Stimulated activated CD8-positive, alpha-beta memory T cell treated with anti-CD3 and anti-CD28 coated beads, Interleukin-2, amount 100 ng/mL, for 48 hours (primary cell): ENCODE measurements around the gene ACTL6A.

ENCODE experiments used
- DNase-seq, 2 donors: peaks; one replicate each; pipeline ENCODE4 v3.0.0-alpha.2; 2020; ENCODE audit warnings: low read depth in 2 of 2

ACTL6A gene

DNA sequence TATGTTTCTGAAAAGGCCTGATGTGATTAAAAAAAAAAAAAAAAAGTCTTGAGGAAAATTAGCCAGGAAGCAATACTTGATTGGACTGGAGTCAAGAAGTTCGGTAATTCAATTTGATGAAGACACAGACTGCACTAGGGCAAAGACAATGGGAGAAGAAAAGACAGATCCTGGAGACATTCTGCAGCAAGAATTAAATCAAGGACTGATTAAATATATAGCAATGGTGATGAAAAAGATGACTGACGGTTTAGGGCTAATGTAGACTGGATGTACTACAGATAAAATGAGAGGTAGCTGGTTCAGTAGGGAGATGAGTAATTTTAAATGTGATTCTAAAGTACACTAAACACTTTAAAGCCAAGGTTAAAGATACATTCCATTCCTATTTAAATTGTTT, 27.9 kb downstream of the ACTL6A start:
- DNase-seq, result no peak

DNA sequence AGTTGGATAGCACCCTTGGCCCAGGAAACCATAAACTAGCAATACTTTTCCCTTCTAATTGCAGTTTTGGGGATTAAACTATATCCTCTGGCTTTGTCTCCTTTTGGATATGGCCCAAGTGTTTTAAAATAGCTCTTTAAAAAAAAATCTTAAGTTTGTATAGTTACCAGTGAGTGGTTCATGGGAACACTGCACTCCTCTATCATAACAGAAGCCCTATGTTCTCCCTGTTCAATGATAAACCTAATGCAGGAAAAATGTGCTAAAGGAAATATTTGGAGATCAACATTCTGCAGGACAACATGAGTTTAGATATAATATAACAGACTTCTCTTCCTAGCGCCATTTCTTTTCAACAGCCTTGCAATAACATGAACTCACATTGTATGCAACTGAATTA, 28.6 kb downstream of the ACTL6A start:
- no peak for DNase-seq

DNA sequence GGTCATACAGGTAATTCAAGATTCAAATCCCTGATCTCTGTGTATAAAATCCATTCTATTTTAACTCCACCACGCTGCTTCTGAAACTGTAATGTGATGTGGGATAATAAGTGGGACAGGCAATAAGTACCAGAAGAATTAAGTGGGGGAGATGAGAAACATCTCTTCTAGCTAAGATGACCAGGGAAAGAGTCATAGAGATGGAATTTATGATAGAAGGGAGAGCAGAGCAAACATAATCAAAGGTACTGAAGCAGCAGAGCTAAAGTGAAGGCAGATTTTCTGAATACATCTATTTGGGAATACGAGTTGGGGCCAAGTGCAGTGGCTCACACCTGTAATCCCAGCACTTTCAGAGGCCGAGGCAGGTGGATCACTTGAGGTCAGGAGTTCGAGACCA, 36.8 kb downstream of the ACTL6A start:
- DNase-seq, result no peak

DNA sequence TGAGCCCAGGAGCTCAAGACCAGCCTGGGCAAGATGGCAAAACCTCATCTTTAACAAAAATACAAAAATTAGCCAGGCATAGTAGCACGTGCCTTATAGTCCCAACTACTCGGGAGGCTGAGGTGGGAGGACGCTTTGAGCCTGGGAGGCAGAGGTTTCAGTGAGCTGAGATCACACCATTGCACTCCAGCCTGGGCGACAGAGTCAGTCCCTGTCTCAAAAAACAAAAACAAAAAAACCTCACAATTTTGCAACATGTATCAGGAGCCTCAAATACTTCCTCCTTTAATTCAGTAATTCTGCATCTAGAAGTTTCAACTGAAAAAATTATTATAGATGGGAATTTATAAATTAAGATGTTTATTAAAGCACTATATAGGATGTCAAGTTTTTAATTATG, 40.6 kb downstream of the ACTL6A start:
- no peak for DNase-seq

DNA sequence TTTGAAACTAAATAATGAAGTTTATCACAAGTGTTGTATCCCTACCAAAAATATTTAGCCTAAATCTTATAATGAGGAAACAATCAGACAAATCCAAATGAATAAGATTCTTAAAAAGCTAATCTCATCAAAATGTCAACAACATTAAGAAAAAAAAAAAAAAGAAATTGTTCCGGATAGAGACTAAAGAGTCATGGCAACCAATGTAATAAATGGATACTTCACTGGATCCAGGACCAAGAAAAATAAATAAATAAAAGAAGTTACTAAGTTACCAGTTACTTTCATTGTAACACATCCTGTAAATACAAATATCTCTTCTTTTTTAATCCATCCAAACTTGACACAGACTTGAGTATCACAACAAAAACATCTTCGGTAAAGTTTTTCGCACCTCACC, 41.1 kb downstream of the ACTL6A start:
- DNase-seq, result no peak

DNA sequence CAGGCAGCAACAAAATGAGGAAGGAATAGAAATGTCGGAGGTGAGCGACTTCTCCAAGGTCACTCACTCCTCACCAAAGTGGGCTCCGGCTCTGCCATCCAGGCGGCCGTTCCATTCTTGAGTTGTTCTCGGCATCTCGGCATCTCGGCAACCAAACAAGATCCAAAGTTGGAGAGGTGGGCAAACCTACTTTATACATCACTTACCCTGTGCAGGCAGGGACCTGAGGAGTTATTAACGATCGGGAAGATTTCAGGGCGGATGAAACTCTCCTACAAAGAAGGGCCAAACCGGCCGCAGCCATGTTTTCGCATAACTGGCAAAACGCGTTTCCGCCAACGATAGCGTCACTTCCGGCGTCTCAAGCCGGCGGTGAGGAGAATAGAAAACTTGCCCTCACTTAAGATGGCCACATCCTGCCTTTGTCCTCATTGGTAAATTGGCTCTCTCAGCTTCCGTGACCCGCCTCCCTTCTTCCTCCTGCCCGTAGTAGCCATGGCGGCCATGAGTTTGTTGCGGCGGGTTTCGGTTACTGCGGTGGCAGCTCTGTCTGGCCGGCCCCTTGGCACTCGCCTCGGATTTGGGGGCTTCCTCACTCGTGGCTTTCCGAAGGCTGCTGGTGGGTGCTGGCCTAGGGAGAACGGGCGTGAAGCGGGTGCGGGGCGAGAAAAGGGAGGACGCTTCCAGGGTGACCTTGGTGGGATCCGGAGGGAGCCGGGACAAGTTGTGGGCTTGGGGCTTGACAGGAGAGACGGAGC, 41.8 kb downstream of the ACTL6A start, which contains the start of the genes MRPL47 and NDUFB5:
Gene MRPL47, minus strand, starts transcription at position 318 of the 758 bp plus-strand sequence. Its CDS starts 14 bp downstream, at position 304.
Gene NDUFB5, plus strand, starts transcription at position 474 of the 758 bp plus-strand sequence. Its CDS starts 22 bp downstream, at position 496.
- DNase-seq, result peak; percentile 74 to 89

DNA sequence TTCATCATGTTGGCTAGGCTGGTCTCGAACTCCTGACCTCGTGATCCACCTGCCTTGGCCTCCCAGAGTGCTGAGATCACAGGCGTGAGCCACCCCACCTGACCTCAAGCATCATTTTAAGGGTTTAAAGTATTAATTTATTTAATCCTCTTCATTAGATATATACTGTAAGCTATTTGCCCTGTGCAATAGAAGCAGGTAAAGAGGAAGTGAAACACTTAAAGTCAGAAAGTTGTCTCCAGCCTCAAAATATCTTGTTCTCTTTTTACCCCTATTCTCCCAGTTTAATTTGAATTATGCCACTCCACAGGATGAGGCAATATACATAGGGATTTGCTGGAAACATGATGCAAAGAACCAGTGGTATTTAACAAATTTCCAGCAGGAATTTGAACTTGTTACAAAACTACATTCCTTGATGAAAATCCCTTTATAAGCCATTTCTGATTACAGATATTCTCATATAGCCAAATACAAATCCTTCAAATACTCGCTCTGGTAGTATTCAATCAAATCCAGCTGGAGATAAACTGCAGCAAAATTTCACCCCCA, 43.9 kb downstream of the ACTL6A start:
- no peak for DNase-seq

DNA sequence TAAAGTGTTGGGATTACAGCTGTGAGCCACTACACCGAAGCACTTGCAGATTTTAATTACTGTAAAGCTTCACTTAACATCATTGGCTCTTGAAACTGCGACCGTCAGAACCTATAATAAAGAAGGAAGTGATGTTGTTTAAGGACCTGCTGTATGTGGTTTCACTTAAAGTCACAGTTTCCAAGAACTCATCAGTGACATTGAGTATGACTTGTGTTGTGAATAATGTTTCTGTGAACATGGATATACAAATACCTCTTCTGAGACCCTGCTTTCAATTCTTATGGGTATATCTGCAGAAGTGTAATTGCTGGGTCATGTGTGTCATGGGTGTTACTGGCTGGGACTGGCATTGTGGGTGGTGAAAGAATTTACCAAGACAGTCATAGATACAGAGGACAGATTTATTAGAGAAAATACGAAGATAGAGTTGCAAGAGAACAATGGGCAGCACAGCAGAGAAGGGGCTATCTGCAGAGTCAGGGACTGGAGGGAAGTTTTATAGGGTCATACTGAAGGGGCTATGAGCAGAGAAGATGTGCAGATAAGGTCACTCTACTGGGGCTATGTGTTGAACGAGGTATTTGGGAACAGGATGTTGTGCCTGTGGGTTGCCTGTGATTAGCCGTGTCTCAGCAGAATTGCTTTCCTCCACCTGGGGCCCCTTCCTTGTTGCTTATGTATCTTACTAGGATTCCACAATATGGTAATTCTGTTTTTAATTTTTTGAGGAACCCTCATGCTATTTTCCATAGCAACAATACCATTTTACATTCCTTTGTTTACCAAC, 46.4 kb downstream of the ACTL6A start:
- DNase-seq, result no peak

DNA sequence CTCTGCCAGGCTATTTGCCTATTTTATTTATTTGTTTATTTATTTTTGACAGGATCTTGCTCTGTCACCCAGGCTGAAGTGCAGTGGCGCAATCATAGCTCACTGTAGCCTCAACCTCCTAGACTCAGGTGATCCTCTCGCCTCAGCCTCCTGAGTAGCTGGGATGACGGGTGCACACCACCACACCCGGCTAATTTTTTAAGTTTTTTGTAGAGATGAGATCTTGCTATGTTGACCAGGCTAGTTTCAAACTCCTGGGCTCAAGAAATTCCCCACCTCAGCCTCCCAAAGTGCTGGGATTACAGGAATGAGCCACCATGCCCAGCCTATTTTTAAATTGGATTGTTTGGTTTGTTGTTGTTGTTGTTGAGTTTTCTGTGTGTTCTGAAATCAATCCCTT, 47.3 kb downstream of the ACTL6A start:
- no peak for DNase-seq

DNA sequence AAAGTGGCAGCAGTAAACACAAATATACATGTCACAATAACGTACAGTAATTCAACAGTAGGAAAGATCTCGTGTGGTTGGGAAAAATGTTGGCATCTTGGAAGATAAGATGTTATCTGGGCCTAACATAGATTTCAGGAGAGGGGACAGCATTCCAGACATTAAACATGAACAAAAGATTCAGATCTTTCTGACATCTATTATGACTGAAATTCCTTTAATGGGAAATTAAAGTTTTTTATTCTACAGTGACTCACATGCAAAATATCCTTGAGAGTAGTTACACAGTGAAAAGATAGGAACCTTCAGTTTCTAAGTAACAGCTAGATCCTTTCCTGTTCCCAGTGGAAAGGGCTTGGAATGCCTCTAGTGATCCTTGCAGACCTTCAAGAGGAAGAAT, 51.1 kb downstream of the ACTL6A start:
- DNase-seq, result no peak

DNA sequence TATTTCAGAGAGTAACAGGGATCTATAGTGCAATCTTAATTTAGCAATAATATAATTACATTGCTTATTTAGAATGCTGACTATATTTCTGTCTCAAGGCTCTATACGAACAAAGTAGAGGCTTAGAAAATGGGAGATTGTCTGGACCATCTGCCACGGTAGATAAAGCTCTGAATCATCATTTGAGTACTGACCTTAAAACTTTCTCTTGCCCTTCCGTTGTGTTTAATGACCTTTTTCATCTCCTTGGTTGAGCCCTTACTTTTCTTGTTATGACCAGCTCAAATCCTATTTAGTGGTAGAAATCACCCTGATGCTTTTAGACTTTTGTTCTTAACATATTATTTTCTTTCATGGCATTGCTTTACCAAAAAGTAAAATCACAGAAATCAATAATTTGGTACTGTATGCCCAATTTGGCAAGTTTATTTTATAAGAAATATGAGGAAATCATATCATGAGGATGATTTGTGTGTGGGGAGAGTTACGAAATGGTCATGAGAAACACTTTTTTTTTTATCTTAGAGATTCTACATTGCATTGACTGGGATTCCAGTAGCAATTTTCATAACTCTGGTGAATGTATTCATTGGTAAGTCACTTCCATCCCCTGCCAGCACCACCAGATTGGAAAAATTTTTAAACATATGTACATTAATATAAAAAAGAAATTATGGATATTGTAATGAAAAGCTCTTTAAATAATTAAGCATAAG, 52.9 kb downstream of the ACTL6A start:
- DNase-seq, result no peak

DNA sequence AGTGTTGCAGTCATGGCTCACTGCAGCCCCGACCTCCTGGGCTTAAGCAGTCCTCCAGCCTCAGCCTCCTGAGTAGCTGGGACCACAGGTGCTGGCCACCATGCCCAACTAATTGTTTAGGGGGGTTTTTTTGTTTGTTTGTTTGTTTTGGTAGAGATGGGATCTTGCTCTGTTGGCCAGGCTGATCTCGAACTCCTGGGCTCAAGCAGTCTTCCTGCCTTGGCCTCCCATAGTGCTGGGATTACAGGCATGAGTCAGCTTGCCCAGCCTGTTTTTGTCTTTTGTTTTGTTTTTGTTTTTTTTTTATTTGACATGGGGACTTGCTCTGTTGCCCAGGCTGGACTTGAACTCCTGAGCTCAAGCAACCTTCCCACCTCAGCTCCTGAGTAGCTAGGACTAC, 59.3 kb downstream of the ACTL6A start:
- DNase-seq, result no peak

DNA sequence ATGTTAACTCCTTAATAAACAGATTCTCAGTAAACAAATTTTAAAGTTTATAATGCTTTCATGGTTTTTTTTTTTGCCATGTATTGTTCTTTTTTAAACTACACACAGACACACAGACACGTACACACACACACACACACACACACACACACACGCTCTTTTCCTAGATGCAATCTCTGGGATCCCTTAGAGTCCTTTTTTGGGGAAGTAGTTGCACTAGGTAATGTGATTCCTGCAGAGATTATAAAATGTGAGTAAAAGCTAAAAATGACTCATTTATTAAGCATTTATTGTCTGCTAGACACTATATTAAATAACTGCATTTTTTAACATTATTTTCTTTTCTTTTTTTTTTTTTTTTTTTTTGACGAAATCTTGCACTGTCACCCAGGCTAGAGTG, 61.7 kb downstream of the ACTL6A start:
- DNase-seq, result no peak

DNA sequence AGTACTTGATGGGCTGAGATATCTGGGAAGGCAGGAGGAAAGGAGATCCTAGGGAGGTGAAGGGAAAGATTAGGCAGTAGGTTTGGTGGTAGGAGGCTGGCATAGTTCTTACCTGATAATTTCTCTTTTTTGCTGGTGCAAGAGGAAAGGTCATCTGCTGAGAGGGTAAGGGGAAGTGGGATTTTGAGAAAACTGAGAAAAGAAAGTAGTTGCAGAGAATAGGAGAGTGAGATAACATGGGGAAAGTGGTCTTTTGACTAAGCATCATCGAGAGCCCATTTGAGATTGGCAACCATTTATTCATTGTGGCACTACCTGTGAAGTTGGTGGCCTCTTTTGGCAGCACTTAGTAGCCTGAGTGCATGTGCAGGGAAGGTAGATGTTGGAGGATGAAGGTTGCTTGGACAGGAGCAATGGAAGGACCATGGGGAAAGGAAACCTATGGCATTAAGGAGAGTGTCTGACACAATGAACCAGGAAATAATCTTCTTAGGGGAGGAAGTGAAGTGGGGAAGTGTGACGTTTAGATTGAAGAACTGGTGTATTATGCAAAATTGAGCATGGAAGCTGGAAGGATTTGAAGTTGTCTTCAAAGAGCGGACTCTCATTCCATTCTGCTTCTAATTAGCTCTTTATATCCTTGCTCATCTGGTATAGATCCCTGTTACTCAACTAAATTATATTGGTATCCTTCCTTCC, 68.2 kb downstream of the ACTL6A start:
- DNase-seq, result no peak
